Caco-2 (cell line): ENCODE data around the gene TIGD1. TPM values are rescaled to one million over a fixed set of nuclear protein-coding genes. Genes with fewer than 3 reads are reported as not detected.
A peak's percentile ranks its signal among the peaks of the same experiment; 100 is the strongest.

Experiments
- BruUV-seq: library from RNA; stranded (reverse); fragments of 400-500 nt; replicated peaks from 2 replicates; lab custom pipeline; 2021; lab: Mats Ljungman, UMichigan
- CTCF ChIA-PET: fragments of 300-600 bp; sonication (Branson Sonifier 250); formaldehyde crosslinking; loops from one replicate; lab custom pipeline; 2022; ENCODE audit warnings: antibody characterized with exemption; lab: Charles Lee
- POLR2A ChIA-PET: fragments of 300-600 bp; sonication (Branson Sonifier 250); formaldehyde crosslinking; loops from one replicate; lab custom pipeline; 2022; ENCODE audit warnings: antibody characterized with exemption; lab: Charles Lee
- DNase-seq, 2 experiments: peaks; one replicate each; pipeline versions ENCODE4 v3.0.0 to v3.0.0-alpha.2; 2020 to 2022
- H3K27me3 ChIP-seq: replicated peaks from 2 replicates; pipeline ENCODE4 v1.6.0; 2011; ENCODE audit warnings: low read length; ENCODE audit not compliant: control insufficient read depth, insufficient read depth
- H3K36me3 ChIP-seq: 2 replicates; pipeline ENCODE4 v1.5.1; 2011; ENCODE audit warnings: low read length; ENCODE audit not compliant: control insufficient read depth, insufficient read depth
- H3K4me1 ChIP-seq: fragments of 250-450 bp; sonication (Bioruptor Pico); 2 replicates; pipeline ENCODE4 v1.5.1; 2020; ENCODE audit warnings: mild to moderate bottlenecking
- H3K4me3 ChIP-seq: 2 replicates; pipeline ENCODE4 v1.5.1; 2011; ENCODE audit warnings: low read depth, mild to moderate bottlenecking, control low read depth, low read length
- H3K9me3 ChIP-seq: fragments of 250-450 bp; sonication (Bioruptor Pico); 2 replicates; pipeline ENCODE4 v1.5.1; 2020; ENCODE audit warnings: mild to moderate bottlenecking, moderate library complexity
- H3K27ac Mint-ChIP-seq: one replicate; pipeline ENCODE4 v1.8.0; 2022; ENCODE audit warnings: mixed read lengths; ENCODE audit not compliant: unreplicated experiment
- H3K27me3 Mint-ChIP-seq: one replicate; pipeline ENCODE4 v1.8.0; 2022; ENCODE audit warnings: mixed read lengths; ENCODE audit not compliant: insufficient read depth, unreplicated experiment
- H3K36me3 Mint-ChIP-seq: one replicate; pipeline ENCODE4 v1.8.0; 2022; ENCODE audit warnings: mild to moderate bottlenecking, mixed read lengths; ENCODE audit not compliant: insufficient read depth, unreplicated experiment
- H3K4me1 Mint-ChIP-seq: one replicate; pipeline ENCODE4 v1.8.0; 2022; ENCODE audit warnings: low read depth, mixed read lengths; ENCODE audit not compliant: unreplicated experiment
- H3K4me3 Mint-ChIP-seq: one replicate; pipeline ENCODE4 v1.8.0; 2022; ENCODE audit warnings: mild to moderate bottlenecking, moderate library complexity, mixed read lengths; ENCODE audit not compliant: unreplicated experiment
- H3K9me3 Mint-ChIP-seq: one replicate; pipeline ENCODE4 v1.8.0; 2022; ENCODE audit warnings: mixed read lengths; ENCODE audit not compliant: unreplicated experiment
- CTCF ChIP-seq, 2 experiments: fragments of 200-600 bp in 1 of 2; IDR thresholded peaks; 1 replicate in 1 of 2; 2 replicates in 1 of 2; pipeline versions ENCODE4 v1.5.1 to v1.8.0; 2011 to 2022; ENCODE audit warnings: antibody characterized with exemption in 1 of 2, control low read depth in 1 of 2, inconsistent platforms in 1 of 2, low read depth in 1 of 2, low read length in 1 of 2, mild to moderate bottlenecking in 1 of 2, moderate library complexity in 1 of 2; ENCODE audit not compliant: insufficient read depth in 1 of 2, severe bottlenecking in 1 of 2, unreplicated experiment in 1 of 2
- intact Hi-C: fragments of 100-400 bp; cut with micrococcal nuclease; formaldehyde crosslinking; loops from one replicate; pipeline ENCODE4 v1.10.0; 2022; ENCODE audit not compliant: unreplicated experiment
- total RNA-seq: library from RNA; stranded (reverse); gene quantifications from 2 replicates; pipeline ENCODE4 v1.2.3, GENCODE V29; 2022

Gene TIGD1
- total RNA-seq, 1 experiment from 2014 or later, result 4.4 TPM

- H3K36me3 ChIP-seq, result no peaks in the 10 kb centered on the region
- ChIA-PET CTCF (no interaction called here), POLR2A (no interaction called here)
- Mint-ChIP-seq H3K27ac (no peak overlapping the region), H3K27me3 (no peaks in the 10 kb centered on the region), H3K36me3 (no peaks in the 10 kb centered on the region), H3K4me3 (no peak overlapping the region), H3K4me1 (no peaks in the 10 kb centered on the region), H3K9me3 (no peaks in the 10 kb centered on the region)
- H3K27me3 ChIP-seq, result no peaks in the 10 kb centered on the region
- no peak overlapping the region for H3K4me3 ChIP-seq
- peak in 1 of 2 experiments; percentile 11 for TF ChIP-seq CTCF (IDR thresholded peaks at IDR 0.05; ENCODE audit: insufficient read depth in 1 of 2, low read depth in 1 of 2, low read length in 1 of 2, severe bottlenecking in 1 of 2, unreplicated experiment in 1 of 2)
- no peaks in the 10 kb centered on the region for H3K4me1 ChIP-seq
- intact Hi-C loops, result no loop called here
- H3K9me3 ChIP-seq, result no peaks in the 10 kb centered on the region
- no TSS peak for BruUV-seq
- DNase-seq, result no peak
Measured at GRCh38 chr2:232508251-232508650, 42.1 kb downstream of the TIGD1 start.

GRCh38 chr2:232506709-232507108, 43.6 kb downstream of the TIGD1 start:
- Mint-ChIP-seq H3K36me3 (no peaks in the 10 kb centered on the region), H3K27me3 (no peaks in the 10 kb centered on the region), H3K9me3 (no peaks in the 10 kb centered on the region), H3K4me1 (no peaks in the 10 kb centered on the region), H3K4me3 (no peak overlapping the region), H3K27ac (no peak overlapping the region)
- DNase-seq, result no peak
- TF ChIP-seq CTCF (IDR thresholded peaks at IDR 0.05; ENCODE audit: insufficient read depth in 1 of 2, low read depth in 1 of 2, low read length in 1 of 2, severe bottlenecking in 1 of 2, unreplicated experiment in 1 of 2), result no peak
- intact Hi-C loops, result no loop called here
- BruUV-seq, result no TSS peak
- no peaks in the 10 kb centered on the region for H3K27me3 ChIP-seq
- ChIA-PET POLR2A (no interaction called here), CTCF (no interaction called here)
- H3K36me3 ChIP-seq, result no peaks in the 10 kb centered on the region
- H3K9me3 ChIP-seq, result no peaks in the 10 kb centered on the region
- no peak overlapping the region for H3K4me3 ChIP-seq
- no peaks in the 10 kb centered on the region for H3K4me1 ChIP-seq

- H3K4me3 Mint-ChIP-seq, result no peak overlapping the region
- BruUV-seq, result no TSS peak
Measured at GRCh38 chr2:232505856-232506255, 44.5 kb downstream of the TIGD1 start.

More at GRCh38 chr2:232505856-232506255, 44.5 kb downstream of the TIGD1 start:
- H3K9me3 Mint-ChIP-seq, result no peaks in the 10 kb centered on the region
- Histone ChIP-seq H3K9me3 (no peaks in the 10 kb centered on the region), H3K36me3 (no peaks in the 10 kb centered on the region), H3K4me3 (no peak overlapping the region), H3K4me1 (no peaks in the 10 kb centered on the region), H3K27me3 (no peaks in the 10 kb centered on the region)
- intact Hi-C loops, result no loop called here
- H3K36me3 Mint-ChIP-seq, result no peaks in the 10 kb centered on the region
- H3K4me1 Mint-ChIP-seq, result no peaks in the 10 kb centered on the region
- ChIA-PET CTCF (no interaction called here), POLR2A (no interaction called here)
- no peaks in the 10 kb centered on the region for H3K27me3 Mint-ChIP-seq
- DNase-seq, result no peak
- no peak overlapping the region for H3K27ac Mint-ChIP-seq
- no peak for TF ChIP-seq CTCF (IDR thresholded peaks at IDR 0.05; ENCODE audit: insufficient read depth in 1 of 2, low read depth in 1 of 2, low read length in 1 of 2, severe bottlenecking in 1 of 2, unreplicated experiment in 1 of 2)
